ENCODE results near the gene AHNAK. TPM values are rescaled to one million over a fixed set of nuclear protein-coding genes. Genes with fewer than 3 reads are reported as not detected.

Gene AHNAK
- total and polyA plus RNA-seq, 9 donors: 114 to 699 (median 540) TPM

DNA sequence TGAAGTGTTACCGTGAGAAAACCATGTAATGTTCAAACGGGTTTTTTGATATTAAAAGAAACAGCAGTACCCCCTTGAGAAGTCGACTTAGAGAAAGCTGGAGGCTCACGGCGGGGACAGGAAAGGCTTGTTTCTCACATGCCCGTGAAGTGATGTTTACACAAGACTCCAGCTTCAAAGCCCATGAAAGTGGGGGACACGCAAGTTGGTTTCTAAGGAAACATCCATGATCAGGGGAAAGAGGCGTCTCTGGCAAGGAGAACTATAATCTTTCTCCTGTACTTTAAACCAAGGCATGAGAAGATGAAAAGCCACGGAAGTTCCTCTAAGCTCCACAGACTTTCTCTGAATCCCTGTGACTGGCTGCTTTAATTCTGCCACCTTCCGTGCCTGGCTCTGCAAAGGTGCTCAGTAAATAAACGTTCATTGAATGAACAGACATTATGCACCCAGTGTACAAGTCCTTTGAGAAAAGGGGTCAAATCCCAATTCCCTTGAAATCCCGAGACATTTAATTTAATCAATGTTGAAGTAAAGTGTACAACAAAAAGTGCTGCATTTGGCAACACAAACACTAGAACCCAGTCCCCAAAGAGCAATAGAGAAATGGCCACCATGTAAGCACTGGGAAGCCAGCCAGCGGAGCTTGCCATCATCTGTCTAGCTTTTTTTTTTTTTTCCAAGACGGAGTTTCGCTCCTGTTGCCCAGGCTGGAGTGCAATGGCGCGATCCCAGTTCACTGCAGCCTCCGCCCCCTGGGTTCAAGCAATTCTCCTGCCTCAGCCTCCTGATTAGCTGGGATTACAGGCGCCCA lies 58.7 kb downstream of the AHNAK start:
- 67 to 75% (median 72%) methylated on average over 19 of the region's 19 CpGs for WGBS, 3 donors
- Histone ChIP-seq H3K27me3 (no peaks in the 10 kb centered on the region), H3K27ac (no peak overlapping the region), H3K36me3 (no peaks in the 10 kb centered on the region), H3K4me1 (ENCODE audit: insufficient read depth) (no peaks in the 10 kb centered on the region), H3K9me3 (no peaks in the 10 kb centered on the region), H3K4me3 (no peak overlapping the region)
- no peak for DNase-seq
- intact Hi-C loops (cut with DNase I): no loop called here
- no peak for TF ChIP-seq POLR2A (IDR thresholded peaks at IDR 0.05)
- TF ChIP-seq, protein P1, sequence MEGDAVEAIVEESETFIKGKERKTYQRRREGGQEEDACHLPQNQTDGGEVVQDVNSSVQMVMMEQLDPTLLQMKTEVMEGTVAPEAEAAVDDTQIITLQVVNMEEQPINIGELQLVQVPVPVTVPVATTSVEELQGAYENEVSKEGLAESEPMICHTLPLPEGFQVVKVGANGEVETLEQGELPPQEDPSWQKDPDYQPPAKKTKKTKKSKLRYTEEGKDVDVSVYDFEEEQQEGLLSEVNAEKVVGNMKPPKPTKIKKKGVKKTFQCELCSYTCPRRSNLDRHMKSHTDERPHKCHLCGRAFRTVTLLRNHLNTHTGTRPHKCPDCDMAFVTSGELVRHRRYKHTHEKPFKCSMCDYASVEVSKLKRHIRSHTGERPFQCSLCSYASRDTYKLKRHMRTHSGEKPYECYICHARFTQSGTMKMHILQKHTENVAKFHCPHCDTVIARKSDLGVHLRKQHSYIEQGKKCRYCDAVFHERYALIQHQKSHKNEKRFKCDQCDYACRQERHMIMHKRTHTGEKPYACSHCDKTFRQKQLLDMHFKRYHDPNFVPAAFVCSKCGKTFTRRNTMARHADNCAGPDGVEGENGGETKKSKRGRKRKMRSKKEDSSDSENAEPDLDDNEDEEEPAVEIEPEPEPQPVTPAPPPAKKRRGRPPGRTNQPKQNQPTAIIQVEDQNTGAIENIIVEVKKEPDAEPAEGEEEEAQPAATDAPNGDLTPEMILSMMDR (IDR thresholded peaks at IDR 0.05): no peak
- no peak for TF ChIP-seq EP300 (IDR thresholded peaks at IDR 0.05)

DNA sequence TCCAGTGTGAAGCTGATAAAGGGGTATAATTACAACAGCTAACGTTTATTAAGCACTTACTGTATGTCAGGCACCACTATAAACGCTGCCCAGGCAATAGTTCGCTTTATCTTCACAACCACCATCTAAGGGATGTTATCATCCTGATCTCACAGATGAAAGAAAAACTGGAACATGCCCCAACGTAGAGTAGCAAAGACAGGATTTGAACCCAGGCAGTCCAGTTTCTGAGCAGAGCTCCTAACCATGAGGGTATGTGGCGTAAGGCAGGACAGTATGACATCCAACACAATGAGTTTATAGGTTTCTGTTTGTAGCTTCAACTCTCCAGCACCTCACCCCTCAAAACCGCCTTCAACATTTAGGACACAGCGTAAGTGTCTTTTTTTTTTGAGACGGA lies 59.5 kb downstream of the AHNAK start:
- H3K27me3 ChIP-seq: no peaks in the 10 kb centered on the region
- H3K4me1 ChIP-seq (ENCODE audit: insufficient read depth): no peaks in the 10 kb centered on the region
- H3K27ac ChIP-seq: no peak overlapping the region
- no peaks in the 10 kb centered on the region for H3K36me3 ChIP-seq
- H3K4me3 ChIP-seq: no peak overlapping the region
- DNase-seq: no peak
- H3K9me3 ChIP-seq: no peaks in the 10 kb centered on the region
- intact Hi-C loops (cut with DNase I): no loop called here
- TF ChIP-seq, protein P1 (IDR thresholded peaks at IDR 0.05): no peak
- TF ChIP-seq POLR2A (IDR thresholded peaks at IDR 0.05): no peak
- no peak for TF ChIP-seq EP300 (IDR thresholded peaks at IDR 0.05)
- 88 to 93% (median 89%) methylated on average over 8 of the region's 8 CpGs for WGBS, 3 donors

DNA sequence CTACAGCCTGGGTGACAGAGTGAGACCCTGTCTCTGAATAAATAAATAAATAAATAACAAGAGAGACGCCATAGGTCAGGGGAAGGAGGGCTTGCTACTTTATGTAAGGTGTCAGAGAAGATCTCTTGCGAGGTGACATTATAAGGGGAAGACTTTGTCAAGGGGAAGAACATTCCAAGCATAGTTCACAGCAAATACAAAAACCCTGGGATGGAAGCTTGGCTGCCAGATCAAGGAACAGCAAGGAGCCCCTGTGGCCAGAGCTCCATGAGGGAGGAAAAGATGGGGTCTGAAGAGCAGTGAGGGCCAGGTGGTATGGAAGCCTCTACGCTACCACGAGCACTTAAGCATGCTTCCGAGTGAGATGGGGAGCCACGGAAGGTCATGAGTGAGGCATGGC lies 62.3 kb downstream of the AHNAK start:
- intact Hi-C loops (cut with DNase I): no loop called here
- no peak overlapping the region for H3K27ac ChIP-seq
- H3K4me3 ChIP-seq: no peak overlapping the region
- TF ChIP-seq EP300 (IDR thresholded peaks at IDR 0.05): no peak
- TF ChIP-seq, protein P1 (IDR thresholded peaks at IDR 0.05): no peak
- no peak for TF ChIP-seq POLR2A (IDR thresholded peaks at IDR 0.05)
- no peaks in the 10 kb centered on the region for H3K36me3 ChIP-seq
- H3K27me3 ChIP-seq: no peaks in the 10 kb centered on the region
- peaks cover 12% of the 10 kb centered on the region for H3K4me1 ChIP-seq (ENCODE audit: insufficient read depth)
- H3K9me3 ChIP-seq: no peaks in the 10 kb centered on the region
- 77 to 83% (median 82%) methylated on average over 6 of the region's 6 CpGs for WGBS, 3 donors
- no peak for DNase-seq

DNA sequence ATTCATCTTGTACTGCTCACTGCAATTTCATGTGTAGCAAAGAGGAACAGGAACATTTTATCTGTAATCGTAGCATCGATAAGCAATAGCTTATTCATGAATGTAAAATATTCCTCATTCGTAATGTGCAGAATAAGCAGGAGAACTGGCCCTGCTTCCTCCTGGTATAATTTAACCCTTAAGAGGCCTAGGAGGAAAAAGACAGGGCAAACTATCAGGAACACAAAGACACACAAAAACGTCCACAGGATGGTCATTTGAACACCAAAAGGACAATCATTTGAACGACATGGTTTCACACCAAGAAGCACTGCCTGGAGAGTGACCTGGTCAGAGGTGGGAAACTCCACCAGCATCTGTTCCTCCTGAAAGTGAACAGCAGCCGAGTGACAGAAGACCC lies 63.9 kb downstream of the AHNAK start:
- Histone ChIP-seq H3K36me3 (no peaks in the 10 kb centered on the region), H3K4me1 (ENCODE audit: insufficient read depth) (peaks cover 13% of the 10 kb centered on the region), H3K9me3 (no peaks in the 10 kb centered on the region), H3K27ac (no peak overlapping the region), H3K27me3 (no peaks in the 10 kb centered on the region), H3K4me3 (no peak overlapping the region)
- no peak for DNase-seq
- intact Hi-C loops (cut with DNase I): no loop called here
- TF ChIP-seq, protein P1 (IDR thresholded peaks at IDR 0.05): no peak
- TF ChIP-seq POLR2A (IDR thresholded peaks at IDR 0.05) (no peak), EP300 (IDR thresholded peaks at IDR 0.05) (no peak)
- WGBS, 3 donors: 76 to 79% (median 78%) methylated on average over 6 of the region's 6 CpGs

Data from ovary (tissue), 9 donors.